Hair follicular keratinocyte (primary cell): Measurements from ENCODE around the gene AP1AR. TPM values are rescaled to one million over a fixed set of nuclear protein-coding genes. Genes with fewer than 3 reads are reported as not detected.

ENCODE experiments used
- total RNA-seq: library from RNA; depleted of rRNA; stranded (reverse); fragments of >200 nt; gene quantifications from 2 replicates; pipeline ENCODE4 v1.2.3, GENCODE V29; 2015

Gene AP1AR, protein sequence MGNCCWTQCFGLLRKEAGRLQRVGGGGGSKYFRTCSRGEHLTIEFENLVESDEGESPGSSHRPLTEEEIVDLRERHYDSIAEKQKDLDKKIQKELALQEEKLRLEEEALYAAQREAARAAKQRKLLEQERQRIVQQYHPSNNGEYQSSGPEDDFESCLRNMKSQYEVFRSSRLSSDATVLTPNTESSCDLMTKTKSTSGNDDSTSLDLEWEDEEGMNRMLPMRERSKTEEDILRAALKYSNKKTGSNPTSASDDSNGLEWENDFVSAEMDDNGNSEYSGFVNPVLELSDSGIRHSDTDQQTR
- 16.4 and 21.1 TPM in 2 replicates for total RNA-seq

DNA sequence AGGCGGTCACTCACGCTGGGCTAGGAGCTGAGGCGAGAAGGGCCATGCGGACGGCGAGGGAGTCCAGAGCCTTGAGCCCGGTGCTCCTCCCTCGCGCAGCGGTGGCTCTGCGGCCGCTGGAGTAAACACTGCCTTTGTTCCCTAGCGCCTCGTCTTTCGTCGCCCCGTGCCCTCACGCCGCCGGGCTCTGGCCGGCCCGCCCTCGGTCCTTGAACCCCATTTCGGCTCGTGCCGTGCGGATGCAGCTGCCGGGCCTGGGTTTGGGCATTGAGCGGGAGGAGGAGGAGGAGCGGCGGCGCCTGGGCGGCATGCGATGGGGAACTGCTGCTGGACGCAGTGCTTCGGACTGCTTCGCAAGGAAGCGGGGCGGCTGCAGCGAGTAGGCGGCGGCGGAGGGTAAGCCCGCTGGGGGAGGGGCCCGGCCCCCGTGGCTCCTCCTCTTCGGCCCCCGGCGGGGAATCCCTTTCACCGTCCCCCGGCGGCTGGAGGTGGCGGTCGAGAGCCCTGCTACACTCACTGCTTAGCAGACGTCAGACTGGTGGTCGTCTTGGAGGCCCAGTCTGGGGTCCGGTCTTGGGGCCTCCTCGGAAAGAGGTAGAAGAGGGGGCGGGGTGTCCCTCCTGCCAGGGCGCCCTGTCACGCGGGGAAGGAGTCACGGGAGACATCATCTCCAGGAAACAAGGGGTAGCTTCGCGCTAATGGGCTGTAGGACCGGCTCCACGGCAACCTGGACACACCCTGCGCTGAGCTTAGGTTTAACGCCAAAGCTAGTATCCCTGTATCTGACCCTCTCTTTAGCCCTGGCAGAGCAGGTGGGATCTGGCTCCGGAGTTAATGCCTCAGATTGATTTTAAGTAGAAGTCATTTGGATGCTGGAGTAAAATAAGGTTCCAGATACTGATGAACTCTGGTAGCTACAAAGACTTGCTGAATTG lies at the start of gene AP1AR:
Gene AP1AR, plus strand, starts transcription at position 9 of the 935 bp plus-strand sequence. Its CDS starts 305 bp downstream, at position 314.

DNA sequence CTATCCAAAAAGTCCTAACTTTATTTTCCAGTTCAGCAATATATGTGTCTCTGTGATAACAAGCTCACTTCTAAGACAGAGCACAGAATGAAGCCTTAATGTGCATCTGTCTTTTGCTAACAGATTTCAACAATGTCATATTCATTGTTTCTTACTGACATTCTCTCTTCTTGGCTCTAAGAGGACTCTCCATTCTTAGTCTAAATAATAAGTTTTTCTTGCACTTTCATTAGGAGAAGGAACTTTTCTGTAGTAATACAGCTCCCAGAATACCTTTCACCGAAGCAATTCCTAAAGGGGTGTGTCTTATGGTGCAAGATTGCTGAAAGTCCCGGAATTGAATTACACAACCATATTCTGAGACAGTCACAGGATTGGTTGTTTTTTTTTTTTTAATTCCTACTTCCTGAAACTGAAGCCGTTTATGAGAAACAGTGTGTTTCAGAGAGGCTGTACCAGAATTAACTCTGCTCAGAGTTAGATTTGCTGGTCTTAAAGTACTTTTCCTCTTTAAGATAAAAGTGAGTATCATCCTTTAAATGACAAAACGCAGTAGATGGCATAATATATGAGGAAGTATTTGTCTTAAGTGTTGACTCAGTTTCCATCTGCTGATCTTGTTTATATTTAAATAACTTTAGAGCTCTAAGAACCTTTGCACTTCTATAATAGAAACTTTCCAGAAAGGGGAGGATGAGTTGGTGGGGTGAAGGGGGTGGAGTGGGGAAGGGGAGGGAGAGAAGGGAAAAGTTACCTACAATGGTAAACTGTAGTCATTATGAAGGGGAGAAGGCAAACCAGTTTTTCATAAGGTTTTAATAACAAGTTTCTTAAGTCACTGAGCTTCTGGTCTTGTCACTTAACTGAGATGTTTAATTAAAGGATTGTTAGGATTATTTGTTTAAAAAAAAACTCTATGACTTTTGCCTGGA lies 65.6 kb downstream of the AP1AR start, which contains the start of gene ALPK1:
Gene ALPK1, plus strand, starts transcription at position 421 of the 932 bp plus-strand sequence.

Other genes with a start within 250 kb of the AP1AR start
- 3.2 and 5.1 TPM in 2 replicates for gene FAM241A, start 86.3 kb upstream of the AP1AR start, total RNA-seq
- gene TIFA, start 54.1 kb downstream of the AP1AR start, total RNA-seq = 5.9 and 8.6 TPM in 2 replicates
- gene ALPK1, start 65.6 kb downstream of the AP1AR start, total RNA-seq = 7.7 and 8.1 TPM in 2 replicates